HCT116 (cell line): Measurements from ENCODE around the gene KRT83. TPM values are rescaled to one million over a fixed set of nuclear protein-coding genes. Genes with fewer than 3 reads are reported as not detected.
"Not testable (repeated sequence)": the region's sequence is repeated elsewhere in the genome, so short reads cannot be mapped to it uniquely, and the experiment has no call there.

Experiments
- ATAC-seq: fragments of 200-7000 bp; cut with Tn5 transposase; 2 replicates; pipeline ENCODE4 v1.9.1; 2020; ENCODE audit warnings: mild to moderate bottlenecking, moderate library complexity
- BruUV-seq: library from RNA; stranded (reverse); fragments of 400-500 nt; replicated peaks from 2 replicates; lab custom pipeline; 2021; lab: Mats Ljungman, UMichigan
- CTCF ChIA-PET: fragments of 300-600 bp; sonication (Branson Sonifier 250); formaldehyde crosslinking; loops from one replicate; lab custom pipeline; 2021; ENCODE audit warnings: antibody characterized with exemption; lab: Charles Lee
- POLR2A ChIA-PET: fragments of 300-600, 350-600 bp; sonication (Branson Sonifier 250); formaldehyde crosslinking; loops from one replicate; lab custom pipeline; 2021; ENCODE audit warnings: antibody characterized with exemption; lab: Charles Lee
- RAD21 ChIA-PET, 2 experiments: fragments of 300-600 bp; sonication (Branson Sonifier 250); formaldehyde crosslinking; loops; one replicate each; lab custom pipeline; 2023; ENCODE audit warnings: low total read pairs in 2 of 2; ENCODE audit not compliant: uncharacterized antibody in 2 of 2, unreplicated experiment in 2 of 2, low non-redundant PET in 1 of 2; lab: Charles Lee
- DNase-seq: peaks from one replicate; pipeline ENCODE4 v3.0.0-alpha.2; 2010; ENCODE audit warnings: low read depth, low spot score
- H2AFZ ChIP-seq: fragments of 200-600 bp; shearing (Covaris generic), sonication (generic); 2 replicates; pipeline ENCODE4 v1.6.1; 2017; ENCODE audit warnings: low read depth, mixed run types, mixed read lengths, antibody characterized with exemption, low read length; ENCODE audit not compliant: poor library complexity, severe bottlenecking
- H3K27ac ChIP-seq: 2 replicates; pipeline ENCODE4 v1.5.1; 2012; ENCODE audit warnings: low read depth, low read length
- H3K27me3 ChIP-seq: fragments of 200-600 bp; sonication (generic); 2 replicates; pipeline ENCODE4 v1.6.1; 2016; ENCODE audit warnings: mixed run types, low read length, mixed read lengths; ENCODE audit not compliant: insufficient read depth
- H3K36me3 ChIP-seq, 2 experiments: fragments of 200-500 bp in 1 of 2; fragments of 200-600 bp in 1 of 2; sonication (Bioruptor generic) in 1 of 2; sonication (generic) in 1 of 2; 2 replicates each; pipeline versions ENCODE4 v1.5.1 to v1.6.1; 2014 to 2016; ENCODE audit warnings: low read length in 2 of 2, inconsistent platforms in 1 of 2, mixed read lengths in 1 of 2, mixed run types in 1 of 2; ENCODE audit not compliant: insufficient read depth in 2 of 2, control insufficient read depth in 1 of 2
- H3K4me1 ChIP-seq, 2 experiments: fragments of 200-600 bp in 1 of 2; sonication (generic) in 1 of 2; 2 replicates each; pipeline versions ENCODE4 v1.5.1 to v1.6.1; 2012 to 2017; ENCODE audit warnings: low read length in 2 of 2, inconsistent platforms in 1 of 2, mild to moderate bottlenecking in 1 of 2, mixed read lengths in 1 of 2, mixed run types in 1 of 2, moderate library complexity in 1 of 2; ENCODE audit not compliant: insufficient read depth in 2 of 2, control insufficient read depth in 1 of 2
- H3K4me2 ChIP-seq: fragments of 200-600 bp; sonication (generic); 2 replicates; pipeline ENCODE4 v1.6.1; 2017; ENCODE audit warnings: mixed run types, low read length, mixed read lengths
- H3K4me3 ChIP-seq, 2 experiments: fragments of 200-600 bp in 1 of 2; sonication (generic) in 1 of 2; replicated peaks in 1 of 2; 2 replicates each; pipeline ENCODE4 v1.5.1; 2011 to 2016; ENCODE audit warnings: low read length in 2 of 2, control low read depth in 1 of 2, low read depth in 1 of 2, mild to moderate bottlenecking in 1 of 2, mixed read lengths in 1 of 2, mixed run types in 1 of 2
- H3K79me2 ChIP-seq: fragments of 200-600 bp; sonication (generic); 2 replicates; pipeline ENCODE4 v1.6.1; 2017; ENCODE audit warnings: mild to moderate bottlenecking, mixed run types, low read length, moderate library complexity, mixed read lengths; ENCODE audit not compliant: insufficient read depth
- H3K9ac ChIP-seq: fragments of 200-600 bp; sonication (generic); 2 replicates; pipeline ENCODE4 v1.6.1; 2016; ENCODE audit warnings: low read length, mixed read lengths
- H3K9me2 ChIP-seq: fragments of 200-600 bp; sonication (generic), shearing (Covaris generic); 2 replicates; pipeline ENCODE4 v1.6.1; 2017; ENCODE audit warnings: mixed run types, mild to moderate bottlenecking, moderate library complexity; ENCODE audit not compliant: insufficient read depth
- H3K9me3 ChIP-seq, 2 experiments: fragments of 200-500 bp in 1 of 2; fragments of 200-600 bp in 1 of 2; sonication (Bioruptor generic) in 1 of 2; sonication (generic) in 1 of 2; 2 replicates each; pipeline ENCODE4 v1.6.1; 2014 to 2017; ENCODE audit warnings: low read length in 2 of 2, mixed read lengths in 2 of 2, inconsistent platforms in 1 of 2, low read depth in 1 of 2, mild to moderate bottlenecking in 1 of 2, mixed run types in 1 of 2, moderate library complexity in 1 of 2; ENCODE audit not compliant: control insufficient read depth in 1 of 2, insufficient read depth in 1 of 2
- H4K20me1 ChIP-seq: fragments of 200-600 bp; sonication (generic), shearing (Covaris generic); 2 replicates; pipeline ENCODE4 v1.6.1; 2017; ENCODE audit warnings: mixed run types, mild to moderate bottlenecking, moderate library complexity; ENCODE audit not compliant: insufficient read depth
- intact Hi-C: fragments of 100-400 bp; cut with micrococcal nuclease; formaldehyde crosslinking; loops from 2 replicates; pipeline ENCODE4 v1.10.0; 2022
- total RNA-seq: library from RNA; stranded (reverse); gene quantifications from one replicate; pipeline ENCODE4 v1.2.1, GENCODE V29; 2021; ENCODE audit not compliant: unreplicated experiment
- TF ChIP-seq, protein P1 (sequence below), 3 experiments: fragments of 200-600 bp in 1 of 3; sonication (generic) in 1 of 3; IDR thresholded peaks in 2 of 3; conservative IDR thresholded peaks in 1 of 3; 2 replicates each; pipeline ENCODE4 v1.5.1; 2012 to 2017; ENCODE audit warnings: low read depth in 2 of 3, low read length in 2 of 3, antibody characterized with exemption in 1 of 3, borderline replicate concordance in 1 of 3, control low read depth in 1 of 3, mild to moderate bottlenecking in 1 of 3, mixed read lengths in 1 of 3, mixed run types in 1 of 3, moderate library complexity in 1 of 3; ENCODE audit not compliant: insufficient read depth in 1 of 3

KRT83 gene
- total RNA-seq, 1 experiment from 2014 or later = not detected

DNA sequence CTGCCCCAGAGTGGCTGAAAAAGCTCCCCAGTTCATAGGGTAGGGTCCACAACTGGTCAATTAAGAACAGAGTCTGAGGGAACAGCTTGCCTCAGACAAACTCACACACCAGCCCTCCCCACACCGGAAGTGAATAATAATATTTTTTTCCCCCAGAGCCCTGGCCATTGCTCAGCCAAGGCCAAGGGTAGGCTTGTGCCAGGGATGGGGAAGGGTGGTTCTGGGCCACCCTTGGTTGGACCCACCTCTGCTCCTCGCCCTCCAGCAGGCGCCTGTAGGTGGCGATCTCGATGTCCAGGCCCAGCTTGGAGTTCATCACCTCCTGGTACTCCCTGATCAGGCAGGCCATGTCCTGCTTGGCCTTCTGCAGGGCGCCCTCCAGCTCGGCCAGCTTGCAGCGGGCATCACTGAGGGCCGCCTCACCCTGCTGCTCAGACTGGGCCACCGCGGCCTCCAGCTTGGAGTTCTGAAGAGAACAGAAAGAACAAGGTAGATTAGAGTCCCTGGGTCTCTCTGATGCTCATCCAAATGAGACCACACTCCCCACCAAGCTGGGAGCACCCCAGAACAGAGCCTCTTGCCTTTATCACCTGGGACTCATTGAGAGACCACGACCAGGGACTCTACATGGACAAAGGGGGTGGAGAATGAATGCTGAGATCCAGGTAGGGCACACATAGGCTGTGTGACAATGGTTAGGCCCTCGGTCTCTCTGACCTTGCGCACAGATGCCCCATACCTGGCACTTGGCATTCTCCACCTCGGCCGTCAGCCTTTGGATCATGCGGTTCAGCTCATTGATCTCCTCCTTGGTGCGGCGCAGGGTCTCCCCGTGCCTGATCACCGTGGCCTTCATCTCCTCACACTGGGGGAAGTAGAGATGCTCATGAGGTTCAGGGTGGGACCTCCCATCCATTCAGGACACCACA lies 34.1 kb downstream of the KRT83 start:
- not testable (repeated sequence) for DNase-seq

More for the DNA sequence above, 34.1 kb downstream of the KRT83 start:
- POLR2A ChIA-PET = interaction anchor here (0.6 to 1.2 kb wide), 2 partner anchors 19 to 601 kb away, joined by 3 read pairs; no protein-coding TSS in a partner anchor
- H3K27me3 ChIP-seq, H3K9me3 ChIP-seq, H2AFZ ChIP-seq, H3K27ac ChIP-seq, H3K36me3 ChIP-seq, H3K4me3 ChIP-seq, H3K79me2 ChIP-seq, H3K4me2 ChIP-seq, H4K20me1 ChIP-seq, H3K9ac ChIP-seq, BruUV-seq, H3K9me2 ChIP-seq, intact Hi-C loops: not testable (repeated sequence)
- H3K4me1 ChIP-seq = peaks cover 22 to 49% of the 10 kb centered on the region in 2 experiments
- CTCF ChIA-PET = interaction anchor here (1.3 kb wide), 2 partner anchors 12 to 20 kb away, joined by 3 to 5 read pairs; no protein-coding TSS in a partner anchor
- TF ChIP-seq, protein P1, sequence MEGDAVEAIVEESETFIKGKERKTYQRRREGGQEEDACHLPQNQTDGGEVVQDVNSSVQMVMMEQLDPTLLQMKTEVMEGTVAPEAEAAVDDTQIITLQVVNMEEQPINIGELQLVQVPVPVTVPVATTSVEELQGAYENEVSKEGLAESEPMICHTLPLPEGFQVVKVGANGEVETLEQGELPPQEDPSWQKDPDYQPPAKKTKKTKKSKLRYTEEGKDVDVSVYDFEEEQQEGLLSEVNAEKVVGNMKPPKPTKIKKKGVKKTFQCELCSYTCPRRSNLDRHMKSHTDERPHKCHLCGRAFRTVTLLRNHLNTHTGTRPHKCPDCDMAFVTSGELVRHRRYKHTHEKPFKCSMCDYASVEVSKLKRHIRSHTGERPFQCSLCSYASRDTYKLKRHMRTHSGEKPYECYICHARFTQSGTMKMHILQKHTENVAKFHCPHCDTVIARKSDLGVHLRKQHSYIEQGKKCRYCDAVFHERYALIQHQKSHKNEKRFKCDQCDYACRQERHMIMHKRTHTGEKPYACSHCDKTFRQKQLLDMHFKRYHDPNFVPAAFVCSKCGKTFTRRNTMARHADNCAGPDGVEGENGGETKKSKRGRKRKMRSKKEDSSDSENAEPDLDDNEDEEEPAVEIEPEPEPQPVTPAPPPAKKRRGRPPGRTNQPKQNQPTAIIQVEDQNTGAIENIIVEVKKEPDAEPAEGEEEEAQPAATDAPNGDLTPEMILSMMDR (IDR thresholded peaks at IDR 0.05 in 2 of 3, conservative IDR thresholded peaks at IDR 0.05 in 1 of 3; ENCODE audit: borderline replicate concordance in 1 of 3, insufficient read depth in 1 of 3, low read depth in 2 of 3, low read length in 2 of 3) = peak in 2 of 3 experiments; percentile 31; a peak in 3 of 6 replicates
- peak; percentile 63 for ATAC-seq
- RAD21 ChIA-PET = interaction anchor here in 1 of 2 experiments (0.7 kb wide), 1 partner anchor 84 kb away, joined by 3 read pairs; no protein-coding TSS in a partner anchor
